ENCODE data around the gene STX2.

STX2 gene

DNA sequence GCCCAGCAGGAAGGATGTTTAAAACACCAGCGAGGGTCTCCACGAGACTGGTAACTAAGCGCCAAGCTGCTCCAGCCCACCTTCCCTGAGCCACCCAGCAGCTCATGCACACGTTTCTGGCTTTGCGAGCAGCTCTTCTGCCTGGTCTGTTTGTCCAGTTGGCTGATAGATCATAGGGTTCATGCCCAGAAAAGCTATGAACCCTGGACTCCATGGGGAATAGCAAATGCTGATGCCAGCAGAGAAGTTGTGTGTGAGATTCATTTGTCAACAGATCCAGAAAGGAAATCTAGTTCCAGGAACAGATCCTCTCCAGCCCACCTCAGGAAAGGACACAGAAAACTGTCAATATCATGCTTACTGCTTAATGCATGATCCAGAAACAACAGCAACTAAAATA is 94.8 kb downstream of the STX2 start:
- no peaks in the 10 kb centered on the region for H3K27me3 ChIP-seq (ENCODE audit: low read length)
- H3K36me3 ChIP-seq (ENCODE audit: low read length): no peaks in the 10 kb centered on the region
- H2AFZ ChIP-seq (ENCODE audit: low read depth, low read length, severe bottlenecking): no peak overlapping the region
- no peaks in the 10 kb centered on the region for H3F3A ChIP-seq (ENCODE audit: insufficient read depth)
- H4K20me1 ChIP-seq (ENCODE audit: low read depth, low read length): no peaks in the 10 kb centered on the region
- H3K9me3 ChIP-seq (ENCODE audit: insufficient read depth, low read length): no peaks in the 10 kb centered on the region
- H3K79me2 ChIP-seq (ENCODE audit: insufficient read depth, low read length): no peaks in the 10 kb centered on the region
- no peak overlapping the region for H3K4me2 ChIP-seq (ENCODE audit: low read depth, low read length, poor library complexity, severe bottlenecking)
- H3K9ac ChIP-seq (ENCODE audit: low read length): no peak overlapping the region
- H3K9me2 ChIP-seq (replicated peaks; ENCODE audit: insufficient read depth, low read length): no peaks in the 10 kb centered on the region
- no peak overlapping the region for H3K4me3 ChIP-seq (ENCODE audit: insufficient read depth, low read length, poor library complexity, severe bottlenecking)
- TF ChIP-seq, protein P1, sequence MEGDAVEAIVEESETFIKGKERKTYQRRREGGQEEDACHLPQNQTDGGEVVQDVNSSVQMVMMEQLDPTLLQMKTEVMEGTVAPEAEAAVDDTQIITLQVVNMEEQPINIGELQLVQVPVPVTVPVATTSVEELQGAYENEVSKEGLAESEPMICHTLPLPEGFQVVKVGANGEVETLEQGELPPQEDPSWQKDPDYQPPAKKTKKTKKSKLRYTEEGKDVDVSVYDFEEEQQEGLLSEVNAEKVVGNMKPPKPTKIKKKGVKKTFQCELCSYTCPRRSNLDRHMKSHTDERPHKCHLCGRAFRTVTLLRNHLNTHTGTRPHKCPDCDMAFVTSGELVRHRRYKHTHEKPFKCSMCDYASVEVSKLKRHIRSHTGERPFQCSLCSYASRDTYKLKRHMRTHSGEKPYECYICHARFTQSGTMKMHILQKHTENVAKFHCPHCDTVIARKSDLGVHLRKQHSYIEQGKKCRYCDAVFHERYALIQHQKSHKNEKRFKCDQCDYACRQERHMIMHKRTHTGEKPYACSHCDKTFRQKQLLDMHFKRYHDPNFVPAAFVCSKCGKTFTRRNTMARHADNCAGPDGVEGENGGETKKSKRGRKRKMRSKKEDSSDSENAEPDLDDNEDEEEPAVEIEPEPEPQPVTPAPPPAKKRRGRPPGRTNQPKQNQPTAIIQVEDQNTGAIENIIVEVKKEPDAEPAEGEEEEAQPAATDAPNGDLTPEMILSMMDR (IDR thresholded peaks at IDR 0.05; ENCODE audit: insufficient read depth, low read length, poor library complexity, severe bottlenecking): no peak
- no peak for TF ChIP-seq EZH2phosphoT487 (conservative IDR thresholded peaks at IDR 0.05; ENCODE audit: low read length)
- H3K27ac ChIP-seq (ENCODE audit: low read depth, low read length): no peak overlapping the region

DNA sequence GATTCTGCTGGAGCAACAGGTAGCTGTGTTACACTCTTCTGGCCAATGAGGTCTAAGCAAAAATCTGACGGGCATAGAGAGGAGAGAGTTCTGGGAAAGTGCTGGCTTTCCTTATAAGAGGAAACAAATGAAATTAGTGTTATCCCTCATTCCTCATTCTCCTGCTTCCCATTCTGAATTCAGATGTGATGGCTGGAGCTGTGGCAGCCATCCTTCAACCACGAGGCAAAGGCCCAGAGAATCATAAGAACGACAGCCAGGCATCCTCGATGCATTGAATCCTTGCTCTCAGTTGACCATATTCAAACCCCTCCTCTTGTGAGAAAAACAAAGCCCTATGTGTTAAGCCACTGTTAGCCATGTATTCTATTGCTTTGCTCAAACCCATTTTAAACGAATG is 95.4 kb downstream of the STX2 start:
- H3K27me3 ChIP-seq (ENCODE audit: low read length): no peaks in the 10 kb centered on the region
- H3K4me2 ChIP-seq (ENCODE audit: low read depth, low read length, poor library complexity, severe bottlenecking): no peak overlapping the region
- H4K20me1 ChIP-seq (ENCODE audit: low read depth, low read length): no peaks in the 10 kb centered on the region
- no peak overlapping the region for H3K9ac ChIP-seq (ENCODE audit: low read length)
- H3K79me2 ChIP-seq (ENCODE audit: insufficient read depth, low read length): no peaks in the 10 kb centered on the region
- TF ChIP-seq, protein P1 (IDR thresholded peaks at IDR 0.05; ENCODE audit: insufficient read depth, low read length, poor library complexity, severe bottlenecking): no peak
- TF ChIP-seq EZH2phosphoT487 (conservative IDR thresholded peaks at IDR 0.05; ENCODE audit: low read length): no peak
- H3K4me3 ChIP-seq (ENCODE audit: insufficient read depth, low read length, poor library complexity, severe bottlenecking): no peak overlapping the region
- H3K36me3 ChIP-seq (ENCODE audit: low read length): no peaks in the 10 kb centered on the region
- no peak overlapping the region for H2AFZ ChIP-seq (ENCODE audit: low read depth, low read length, severe bottlenecking)
- no peaks in the 10 kb centered on the region for H3K9me3 ChIP-seq (ENCODE audit: insufficient read depth, low read length)
- no peaks in the 10 kb centered on the region for H3K9me2 ChIP-seq (replicated peaks; ENCODE audit: insufficient read depth, low read length)
- no peak overlapping the region for H3K27ac ChIP-seq (ENCODE audit: low read depth, low read length)
- no peaks in the 10 kb centered on the region for H3F3A ChIP-seq (ENCODE audit: insufficient read depth)

DNA sequence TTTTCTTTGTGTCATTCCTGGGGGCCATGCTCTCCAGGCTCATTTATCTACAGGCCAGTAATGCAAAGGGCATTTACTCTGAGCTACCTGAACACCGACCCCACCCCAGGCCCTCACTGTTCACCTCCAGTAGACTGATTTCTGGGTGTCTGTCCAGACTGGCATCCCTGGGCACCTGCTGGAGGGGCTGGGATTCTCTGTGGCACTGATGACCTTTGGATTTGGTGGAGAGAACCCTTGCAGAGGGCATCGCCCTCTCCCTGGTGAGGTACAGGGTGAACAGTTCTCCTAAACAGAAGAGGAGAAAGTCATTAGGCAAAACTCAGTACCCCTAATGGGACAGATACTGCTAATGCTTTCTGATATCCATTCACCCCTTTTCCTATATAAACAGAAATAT is 95.9 kb downstream of the STX2 start:
- H3K79me2 ChIP-seq (ENCODE audit: insufficient read depth, low read length): no peaks in the 10 kb centered on the region
- no peaks in the 10 kb centered on the region for H3F3A ChIP-seq (ENCODE audit: insufficient read depth)
- H3K9ac ChIP-seq (ENCODE audit: low read length): no peak overlapping the region
- H3K4me3 ChIP-seq (ENCODE audit: insufficient read depth, low read length, poor library complexity, severe bottlenecking): no peak overlapping the region
- no peaks in the 10 kb centered on the region for H4K20me1 ChIP-seq (ENCODE audit: low read depth, low read length)
- TF ChIP-seq, protein P1 (IDR thresholded peaks at IDR 0.05; ENCODE audit: insufficient read depth, low read length, poor library complexity, severe bottlenecking): no peak
- no peak for TF ChIP-seq EZH2phosphoT487 (conservative IDR thresholded peaks at IDR 0.05; ENCODE audit: low read length)
- H3K36me3 ChIP-seq (ENCODE audit: low read length): no peaks in the 10 kb centered on the region
- no peak overlapping the region for H3K4me2 ChIP-seq (ENCODE audit: low read depth, low read length, poor library complexity, severe bottlenecking)
- no peaks in the 10 kb centered on the region for H3K27me3 ChIP-seq (ENCODE audit: low read length)
- H3K9me2 ChIP-seq (replicated peaks; ENCODE audit: insufficient read depth, low read length): no peaks in the 10 kb centered on the region
- H2AFZ ChIP-seq (ENCODE audit: low read depth, low read length, severe bottlenecking): no peak overlapping the region
- no peaks in the 10 kb centered on the region for H3K9me3 ChIP-seq (ENCODE audit: insufficient read depth, low read length)
- no peak overlapping the region for H3K27ac ChIP-seq (ENCODE audit: low read depth, low read length)

Measured in SU-DHL-6 (cell line).